Measurements from ENCODE around the gene ZNF718.
"Not testable (repeated sequence)": the region's sequence is repeated elsewhere in the genome, so short reads cannot be mapped to it uniquely, and the experiment has no call there.

The ZNF718 gene

DNA sequence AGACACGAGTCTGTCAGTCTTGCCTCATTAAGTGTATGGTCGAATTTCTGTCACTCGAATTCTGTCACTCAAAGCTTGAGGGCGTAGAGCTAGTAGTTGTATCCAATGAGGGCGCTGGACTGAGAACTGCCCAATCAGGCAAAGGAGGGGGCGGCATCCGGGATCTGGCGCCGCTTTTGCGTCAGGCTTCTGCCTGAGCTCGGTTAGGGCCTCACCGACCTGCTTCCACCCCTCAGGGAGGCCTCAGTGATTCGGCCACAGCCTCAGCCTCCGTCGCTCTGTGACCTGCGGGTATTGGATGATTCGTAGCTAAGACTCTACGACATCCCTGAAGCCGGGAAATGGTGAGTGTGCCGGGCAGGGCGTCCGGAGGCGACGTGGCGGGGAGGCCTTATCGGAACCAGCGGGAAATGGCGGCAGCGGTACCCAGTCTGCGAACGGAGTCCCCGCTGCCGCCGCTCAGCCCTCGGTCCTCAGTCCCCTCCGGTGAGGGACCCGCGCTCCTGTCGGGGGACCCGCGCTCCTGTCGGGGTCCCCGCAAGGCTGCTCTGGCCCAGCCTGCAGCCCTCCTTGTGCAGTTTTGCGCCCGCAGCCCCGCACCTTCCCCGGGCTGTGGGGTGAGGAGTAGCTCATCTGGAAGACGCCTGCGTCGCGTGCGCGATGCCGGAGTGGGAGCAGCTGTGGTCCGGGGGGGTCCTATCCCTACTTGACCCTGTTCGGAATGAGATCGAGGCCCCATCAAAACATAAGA, 88.3 kb downstream of the ZNF718 start:
- no peaks in the 10 kb centered on the region for H3K79me2 ChIP-seq (ENCODE audit: control insufficient read depth, low read length)
- H4K20me1 ChIP-seq (ENCODE audit: control insufficient read depth, insufficient read depth, low read depth, low read length), result no peaks in the 10 kb centered on the region
- H3K4me1 ChIP-seq (ENCODE audit: control insufficient read depth, low read length), result peaks cover 14% of the 10 kb centered on the region
- no peaks in the 10 kb centered on the region for H3K36me3 ChIP-seq (ENCODE audit: control insufficient read depth, low read length)
- TF ChIP-seq CTCF (IDR thresholded peaks at IDR 0.05; ENCODE audit: low read depth, low read length, poor library complexity, severe bottlenecking) (no peak), EZH2phosphoT487 (IDR thresholded peaks at IDR 0.05; ENCODE audit: borderline replicate concordance, low read length) (no peak)
- no peaks in the 10 kb centered on the region for H3F3A ChIP-seq (ENCODE audit: control insufficient read depth, insufficient read depth)
- H3K9me2 ChIP-seq (replicated peaks; ENCODE audit: control insufficient read depth, low read length), result no peaks in the 10 kb centered on the region
- no peak overlapping the region for H3K27ac ChIP-seq (ENCODE audit: low read depth, low read length)
- H3K4me2 ChIP-seq (ENCODE audit: low read length), result no peak overlapping the region
- peaks cover 16% of the 10 kb centered on the region; the same call in 1 of the 2 replicates for H3K9me3 ChIP-seq (ENCODE audit: control insufficient read depth, insufficient read depth, low read length)
- H3K4me3 ChIP-seq (ENCODE audit: low read length), result no peak overlapping the region
- no peaks in the 10 kb centered on the region for H3K27me3 ChIP-seq (ENCODE audit: control insufficient read depth, low read length)

DNA sequence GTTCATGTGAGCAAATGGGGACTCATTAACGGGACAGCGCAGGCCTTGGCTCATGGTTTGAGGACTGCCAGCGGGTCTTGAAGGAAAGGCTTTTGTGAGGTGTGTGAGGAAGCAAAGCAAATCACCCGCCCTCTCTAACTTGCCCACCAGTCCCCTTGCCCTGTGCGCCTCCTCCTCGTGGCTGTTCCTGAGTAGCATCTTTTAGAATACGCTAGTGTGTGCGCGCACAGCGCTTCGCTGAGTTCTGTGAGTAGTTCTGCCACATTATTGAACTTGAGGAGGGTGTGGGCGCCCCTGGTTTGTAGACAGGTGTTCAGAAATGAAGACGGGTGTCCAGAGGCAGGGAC, 88.9 kb downstream of the ZNF718 start:
- not testable (repeated sequence) for H3K4me3 ChIP-seq (ENCODE audit: low read length); H3K9me2 ChIP-seq (replicated peaks; ENCODE audit: control insufficient read depth, low read length); H3K79me2 ChIP-seq (ENCODE audit: control insufficient read depth, low read length); H4K20me1 ChIP-seq (ENCODE audit: control insufficient read depth, insufficient read depth, low read depth, low read length); H3K27me3 ChIP-seq (ENCODE audit: control insufficient read depth, low read length); H3K36me3 ChIP-seq (ENCODE audit: control insufficient read depth, low read length); H3K27ac ChIP-seq (ENCODE audit: low read depth, low read length); H3K4me2 ChIP-seq (ENCODE audit: low read length); H3F3A ChIP-seq (ENCODE audit: control insufficient read depth, insufficient read depth)
- Histone ChIP-seq H3K4me1 (ENCODE audit: control insufficient read depth, low read length) (peaks cover 14% of the 10 kb centered on the region), H3K9me3 (ENCODE audit: control insufficient read depth, insufficient read depth, low read length) (peaks cover 16% of the 10 kb centered on the region; the same call in 1 of the 2 replicates)

All from DOHH2 (cell line).